H9 (cell line): ENCODE results near the gene ADGRD1. TPM values are rescaled to one million over a fixed set of nuclear protein-coding genes. Genes with fewer than 3 reads are reported as not detected.

Experiments used
- DNase-seq: peaks from one replicate; pipeline ENCODE4 v3.0.0-alpha.2; 2017
- H2AFZ ChIP-seq: one replicate; pipeline ENCODE4 v1.6.1; 2013; ENCODE audit warnings: mild to moderate bottlenecking, low read length, control low read depth, moderate library complexity
- H2AK5ac ChIP-seq: 2 replicates; pipeline ENCODE4 v1.6.1; 2013; ENCODE audit warnings: low read length, control low read depth, mixed read lengths; ENCODE audit not compliant: insufficient read length
- H2BK120ac ChIP-seq: one replicate; pipeline ENCODE4 v1.6.1; 2013; ENCODE audit warnings: low read depth, mild to moderate bottlenecking, low read length, control low read depth, inconsistent platforms; ENCODE audit not compliant: poor library complexity, severe bottlenecking
- H2BK12ac ChIP-seq: 2 replicates; pipeline ENCODE4 v1.6.1; 2013; ENCODE audit warnings: low read length, control low read depth, mixed read lengths, low read depth; ENCODE audit not compliant: insufficient read length
- H2BK15ac ChIP-seq: 2 replicates; pipeline ENCODE4 v1.6.1; 2013; ENCODE audit warnings: low read depth, low read length, control low read depth
- H2BK20ac ChIP-seq: one replicate; pipeline ENCODE4 v1.6.1; 2013; ENCODE audit warnings: low read depth, mild to moderate bottlenecking, low read length, control low read depth, inconsistent platforms; ENCODE audit not compliant: poor library complexity, severe bottlenecking
- H2BK5ac ChIP-seq: 2 replicates; pipeline ENCODE4 v1.6.1; 2013; ENCODE audit warnings: low read length, control low read depth, mixed read lengths; ENCODE audit not compliant: insufficient read length
- H3K14ac ChIP-seq: 2 replicates; pipeline ENCODE4 v1.6.1; 2013; ENCODE audit warnings: low read length, control low read depth; ENCODE audit not compliant: insufficient read depth
- H3K18ac ChIP-seq: 2 replicates; pipeline ENCODE4 v1.6.1; 2013; ENCODE audit warnings: low read depth, mild to moderate bottlenecking, mixed read lengths, low read length, control low read depth; ENCODE audit not compliant: insufficient read length
- H3K23ac ChIP-seq: 2 replicates; pipeline ENCODE4 v1.6.1; 2013; ENCODE audit warnings: low read length, control low read depth, mixed read lengths, low read depth; ENCODE audit not compliant: insufficient read length
- H3K23me2 ChIP-seq: 2 replicates; pipeline ENCODE4 v1.6.1; 2013; ENCODE audit warnings: low read depth, mild to moderate bottlenecking, mixed read lengths, low read length, control low read depth; ENCODE audit not compliant: insufficient read length, poor library complexity, severe bottlenecking
- H3K27ac ChIP-seq: 2 replicates; pipeline ENCODE4 v1.5.1; 2013; ENCODE audit warnings: low read length, control low read depth, mixed read lengths, low read depth; ENCODE audit not compliant: insufficient read length
- H3K27me3 ChIP-seq: 2 replicates; pipeline ENCODE4 v1.6.1; 2013; ENCODE audit warnings: low read length, control low read depth, inconsistent platforms; ENCODE audit not compliant: insufficient read depth
- H3K4ac ChIP-seq: 2 replicates; pipeline ENCODE4 v1.6.1; 2013; ENCODE audit warnings: low read depth, mild to moderate bottlenecking, control low read depth, inconsistent platforms, low read length, moderate library complexity
- H3K4me1 ChIP-seq: 2 replicates; pipeline ENCODE4 v1.6.1; 2013; ENCODE audit warnings: low read length, control low read depth, inconsistent platforms; ENCODE audit not compliant: insufficient read depth
- H3K4me2 ChIP-seq: 2 replicates; pipeline ENCODE4 v1.6.1; 2013; ENCODE audit warnings: low read length, control low read depth, mixed read lengths; ENCODE audit not compliant: insufficient read length, insufficient read depth
- H3K56ac ChIP-seq: 2 replicates; pipeline ENCODE4 v1.6.1; 2013; ENCODE audit warnings: low read depth, mild to moderate bottlenecking, mixed read lengths, low read length, control low read depth; ENCODE audit not compliant: insufficient read length
- H3K79me1 ChIP-seq: 2 replicates; pipeline ENCODE4 v1.6.1; 2013; ENCODE audit warnings: low read depth, mild to moderate bottlenecking, moderate library complexity, low read length, control low read depth, inconsistent platforms; ENCODE audit not compliant: insufficient read depth, poor library complexity, severe bottlenecking
- H3K79me2 ChIP-seq: 2 replicates; pipeline ENCODE4 v1.6.1; 2013; ENCODE audit warnings: low read length, control low read depth, inconsistent platforms; ENCODE audit not compliant: insufficient read depth
- H3K9ac ChIP-seq: 2 replicates; pipeline ENCODE4 v1.6.1; 2013; ENCODE audit warnings: low read length, control low read depth, mixed read lengths; ENCODE audit not compliant: insufficient read length; ENCODE audit errors: extremely low read depth
- H3K9me3 ChIP-seq: one replicate; pipeline ENCODE4 v1.6.1; 2013; ENCODE audit warnings: low read depth, low read length, inconsistent platforms; ENCODE audit not compliant: control insufficient read depth
- H3T11ph ChIP-seq: one replicate; pipeline ENCODE4 v1.6.1; 2013; ENCODE audit warnings: mild to moderate bottlenecking, low read length, control low read depth, inconsistent platforms
- H4K20me1 ChIP-seq: one replicate; pipeline ENCODE4 v1.6.1; 2013; ENCODE audit not compliant: control insufficient read depth, insufficient read length, insufficient read depth
- H4K5ac ChIP-seq: 2 replicates; pipeline ENCODE4 v1.6.1; 2013; ENCODE audit warnings: low read depth, mild to moderate bottlenecking, mixed read lengths, low read length, control low read depth; ENCODE audit not compliant: insufficient read length
- H4K8ac ChIP-seq: replicated peaks from 2 replicates; pipeline ENCODE4 v1.6.1; 2013; ENCODE audit warnings: low read length, control low read depth, mixed read lengths, low read depth; ENCODE audit not compliant: insufficient read length
- H4K91ac ChIP-seq: 2 replicates; pipeline ENCODE4 v1.6.1; 2013; ENCODE audit warnings: low read depth, mild to moderate bottlenecking, moderate library complexity, mixed read lengths, low read length, control low read depth; ENCODE audit not compliant: insufficient read length
- H3K27ac Mint-ChIP-seq, 3 experiments: 2 replicates in 2 of 3; 3 replicates in 1 of 3; pipeline ENCODE4 v1.8.0; 2020 to 2021; ENCODE audit warnings: mixed read lengths in 3 of 3, mild to moderate bottlenecking in 1 of 3, moderate library complexity in 1 of 3
- H3K27me3 Mint-ChIP-seq: 2 replicates; pipeline ENCODE4 v1.8.0; 2021; ENCODE audit warnings: low read depth, mild to moderate bottlenecking, moderate library complexity, mixed read lengths
- H3K36me3 Mint-ChIP-seq, 3 experiments: 2 replicates in 2 of 3; 3 replicates in 1 of 3; pipeline ENCODE4 v1.8.0; 2020 to 2021; ENCODE audit warnings: low read depth in 3 of 3, mixed read lengths in 3 of 3; ENCODE audit not compliant: insufficient read depth in 1 of 3
- H3K4me1 Mint-ChIP-seq, 2 experiments: 2 replicates each; pipeline ENCODE4 v1.8.0; 2020; ENCODE audit warnings: mixed read lengths in 2 of 2
- H3K4me3 Mint-ChIP-seq, 2 experiments: 2 replicates in 1 of 2; 3 replicates in 1 of 2; pipeline ENCODE4 v1.8.0; 2020 to 2021; ENCODE audit warnings: mild to moderate bottlenecking in 2 of 2, mixed read lengths in 2 of 2, moderate library complexity in 1 of 2
- H3K9me3 Mint-ChIP-seq, 2 experiments: 2 replicates in 1 of 2; 3 replicates in 1 of 2; pipeline ENCODE4 v1.8.0; 2020; ENCODE audit warnings: mild to moderate bottlenecking in 2 of 2, mixed read lengths in 2 of 2, moderate library complexity in 1 of 2
- WGBS: extraction: QIAGEN DNeasy Blood & Tissue Kit; methylation state at CpG from one replicate; pipeline ENCODE4 v1.1.7; 2013; ENCODE audit warnings: missing lambda C conversion rate, low lambda C conversion rate, mixed read lengths; ENCODE audit not compliant: insufficient read length; ENCODE audit errors: extremely low coverage; 5-methylcytosine and 5-hydroxymethylcytosine counted together
- total RNA-seq: library from RNA; stranded (reverse); gene quantifications from 2 replicates; pipeline ENCODE4 v1.2.1, GENCODE V29; 2021
- TF ChIP-seq, protein P1 (sequence below): fragments of 200-600 bp; sonication (generic); conservative IDR thresholded peaks from 3 replicates; pipeline ENCODE4 v1.8.0; 2021; ENCODE audit warnings: antibody characterized with exemption, mild to moderate bottlenecking

Gene ADGRD1
- total RNA-seq, 1 experiment from 2014 or later = 0.52 TPM

DNA sequence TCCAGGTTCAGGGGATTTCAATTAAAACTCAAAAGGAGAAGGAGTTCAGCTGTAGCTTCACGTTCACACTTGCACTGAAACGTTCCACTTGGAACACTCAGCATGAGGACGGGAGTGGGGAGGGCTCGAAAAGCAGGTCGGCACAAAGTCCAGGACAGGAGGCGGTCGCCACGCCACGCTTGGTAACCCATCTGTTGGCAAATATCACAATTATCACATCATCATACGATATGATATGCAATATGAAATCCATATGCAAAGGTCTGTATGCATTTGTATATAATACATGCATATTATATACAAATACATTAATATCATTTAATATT is 17.2 kb downstream of the ADGRD1 start:
- H2BK12ac ChIP-seq = no peak overlapping the region
- no peaks in the 10 kb centered on the region for H3K36me3 Mint-ChIP-seq
- WGBS = no CpG with 5 or more reads among the region's 10 CpGs

More for the DNA sequence above, 17.2 kb downstream of the ADGRD1 start:
- no peak overlapping the region for H2BK120ac ChIP-seq
- H4K8ac ChIP-seq = no peak overlapping the region
- no peaks in the 10 kb centered on the region for H3K79me2 ChIP-seq
- no peaks in the 10 kb centered on the region for H3K4me1 ChIP-seq
- no peak overlapping the region for H3K4me2 ChIP-seq
- H3K27ac ChIP-seq = no peak overlapping the region
- H2AFZ ChIP-seq = no peak overlapping the region
- no peaks in the 10 kb centered on the region for H4K20me1 ChIP-seq
- Mint-ChIP-seq H3K9me3 (no peaks in the 10 kb centered on the region), H3K4me1 (no peaks in the 10 kb centered on the region), H3K27me3 (no peaks in the 10 kb centered on the region; the same call in none of the 2 replicates), H3K27ac (no peak overlapping the region), H3K4me3 (no peak overlapping the region)
- H2BK20ac ChIP-seq = no peak overlapping the region
- H3K9ac ChIP-seq = no peak overlapping the region
- no peak overlapping the region for H3K14ac ChIP-seq
- H3T11ph ChIP-seq = no peak overlapping the region
- H4K5ac ChIP-seq = no peak overlapping the region
- no peak overlapping the region for H3K18ac ChIP-seq
- no peak for DNase-seq
- H3K23ac ChIP-seq = no peak overlapping the region
- H3K27me3 ChIP-seq = no peaks in the 10 kb centered on the region
- H4K91ac ChIP-seq = no peak overlapping the region
- H2AK5ac ChIP-seq = no peak overlapping the region
- no peaks in the 10 kb centered on the region for H3K9me3 ChIP-seq
- H3K4ac ChIP-seq = no peak overlapping the region
- no peak overlapping the region for H3K56ac ChIP-seq
- TF ChIP-seq, protein P1, sequence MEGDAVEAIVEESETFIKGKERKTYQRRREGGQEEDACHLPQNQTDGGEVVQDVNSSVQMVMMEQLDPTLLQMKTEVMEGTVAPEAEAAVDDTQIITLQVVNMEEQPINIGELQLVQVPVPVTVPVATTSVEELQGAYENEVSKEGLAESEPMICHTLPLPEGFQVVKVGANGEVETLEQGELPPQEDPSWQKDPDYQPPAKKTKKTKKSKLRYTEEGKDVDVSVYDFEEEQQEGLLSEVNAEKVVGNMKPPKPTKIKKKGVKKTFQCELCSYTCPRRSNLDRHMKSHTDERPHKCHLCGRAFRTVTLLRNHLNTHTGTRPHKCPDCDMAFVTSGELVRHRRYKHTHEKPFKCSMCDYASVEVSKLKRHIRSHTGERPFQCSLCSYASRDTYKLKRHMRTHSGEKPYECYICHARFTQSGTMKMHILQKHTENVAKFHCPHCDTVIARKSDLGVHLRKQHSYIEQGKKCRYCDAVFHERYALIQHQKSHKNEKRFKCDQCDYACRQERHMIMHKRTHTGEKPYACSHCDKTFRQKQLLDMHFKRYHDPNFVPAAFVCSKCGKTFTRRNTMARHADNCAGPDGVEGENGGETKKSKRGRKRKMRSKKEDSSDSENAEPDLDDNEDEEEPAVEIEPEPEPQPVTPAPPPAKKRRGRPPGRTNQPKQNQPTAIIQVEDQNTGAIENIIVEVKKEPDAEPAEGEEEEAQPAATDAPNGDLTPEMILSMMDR = no peak
- no peak overlapping the region for H2BK5ac ChIP-seq
- no peak overlapping the region for H2BK15ac ChIP-seq
- H3K23me2 ChIP-seq = no peaks in the 10 kb centered on the region
- no peaks in the 10 kb centered on the region for H3K79me1 ChIP-seq
